OCI-M2 (cell line): ENCODE data around the gene ZNRF3.

Source experiments
- DNase-seq: peaks from one replicate; lab custom pipeline; 2025; ENCODE audit not compliant: unreplicated experiment; lab: John Stamatoyannopoulos, UW

The ZNRF3 gene

DNA sequence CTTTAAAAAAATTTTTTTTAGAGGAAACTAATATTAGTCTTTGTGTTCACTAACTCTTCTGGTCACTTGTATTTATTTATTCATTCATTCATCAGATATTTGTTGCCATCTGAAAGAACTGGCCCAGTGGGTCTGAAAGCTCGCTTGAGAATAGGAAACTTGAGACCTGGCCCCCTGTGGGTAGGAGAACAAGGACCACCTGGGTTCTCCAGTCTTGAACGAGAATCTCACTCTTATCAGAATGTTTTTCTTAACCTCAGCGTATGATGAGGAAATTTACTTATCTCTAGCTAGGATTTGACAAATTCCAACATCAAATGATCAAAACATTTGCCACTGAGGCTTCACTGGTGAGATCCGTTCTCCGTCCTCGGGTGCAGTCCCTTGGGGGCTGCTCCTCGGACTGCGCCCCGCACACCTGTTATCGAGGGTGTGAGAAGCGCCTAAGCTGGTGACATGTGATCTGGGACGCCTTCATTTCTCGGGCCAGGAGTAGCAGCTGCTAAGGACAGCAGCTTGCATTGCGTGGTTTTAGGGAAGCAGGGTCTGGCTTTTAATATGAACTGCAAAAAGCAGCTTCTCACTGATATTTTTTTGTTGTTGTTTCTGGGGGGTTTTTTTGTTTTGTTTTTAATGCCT, 171.9 kb downstream of the ZNRF3 start:
- DNase-seq, result no peak

DNA sequence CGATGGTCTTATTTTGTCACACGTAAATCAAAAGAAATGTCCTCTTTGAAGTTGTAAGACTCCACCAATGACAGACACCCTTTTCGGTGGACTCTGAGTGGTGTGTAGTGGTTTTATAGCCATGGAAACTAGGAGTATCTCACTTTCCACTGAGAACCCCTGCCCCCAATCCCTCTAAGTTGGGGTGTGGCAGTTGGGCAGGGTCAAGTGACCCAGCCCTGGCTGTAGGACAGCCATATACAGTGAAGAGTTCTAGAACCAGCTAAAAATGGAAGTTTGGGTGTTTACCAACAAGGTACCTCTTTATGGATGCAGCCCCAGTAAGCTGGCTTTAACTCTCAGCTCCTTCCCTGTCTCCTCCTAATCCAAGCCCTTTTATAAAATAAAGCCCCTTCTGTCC, 173.1 kb downstream of the ZNRF3 start:
- DNase-seq, result no peak

DNA sequence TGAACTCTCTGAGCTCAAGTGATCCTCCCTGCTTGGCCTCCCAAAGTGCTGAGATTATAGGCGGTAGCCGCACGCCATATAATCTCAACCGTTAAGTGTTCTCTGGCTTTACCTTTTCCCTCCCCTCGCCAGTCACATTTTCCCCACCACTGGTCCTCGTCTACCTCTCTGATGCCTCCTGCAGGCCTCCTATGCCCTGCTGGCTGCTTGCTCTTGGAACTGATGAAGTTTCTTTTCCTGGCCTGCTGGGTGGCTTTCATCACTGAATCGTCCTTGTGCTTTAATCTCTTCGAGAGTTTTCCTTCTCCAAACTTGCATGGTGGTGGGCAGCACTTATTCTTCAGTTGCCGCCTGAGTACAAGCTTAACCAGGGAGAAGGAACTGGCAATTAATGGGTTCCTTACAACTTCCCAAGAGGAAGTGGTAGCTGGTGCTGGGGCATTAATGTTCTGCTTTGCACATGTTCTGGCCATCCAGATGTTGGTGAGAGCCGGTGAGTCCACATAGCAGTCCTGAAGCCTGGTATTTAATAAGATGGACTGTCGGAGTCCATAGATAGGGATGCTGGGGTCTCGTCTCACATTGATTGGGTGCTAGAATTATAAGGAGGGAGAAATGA, 177.0 kb downstream of the ZNRF3 start:
- no peak for DNase-seq

DNA sequence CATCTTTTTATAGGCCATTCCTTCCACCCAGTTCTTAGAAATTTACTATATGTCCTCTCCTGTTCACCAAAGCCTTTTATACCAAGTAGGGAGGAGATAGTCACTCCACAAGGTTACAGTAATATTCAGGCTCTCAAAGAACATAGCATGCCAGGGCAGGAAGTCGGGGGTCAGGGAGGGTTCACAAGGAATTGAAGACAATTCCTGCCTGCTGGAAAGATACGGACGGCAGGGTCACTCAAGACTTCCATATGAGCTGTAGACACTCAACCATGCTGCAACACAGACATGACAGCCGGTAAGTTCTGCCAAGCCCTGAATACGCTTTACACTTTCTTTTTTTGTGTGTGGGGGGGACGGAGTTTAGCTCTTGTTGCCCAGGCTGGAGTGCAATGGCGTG, 177.6 kb downstream of the ZNRF3 start:
- no peak for DNase-seq

DNA sequence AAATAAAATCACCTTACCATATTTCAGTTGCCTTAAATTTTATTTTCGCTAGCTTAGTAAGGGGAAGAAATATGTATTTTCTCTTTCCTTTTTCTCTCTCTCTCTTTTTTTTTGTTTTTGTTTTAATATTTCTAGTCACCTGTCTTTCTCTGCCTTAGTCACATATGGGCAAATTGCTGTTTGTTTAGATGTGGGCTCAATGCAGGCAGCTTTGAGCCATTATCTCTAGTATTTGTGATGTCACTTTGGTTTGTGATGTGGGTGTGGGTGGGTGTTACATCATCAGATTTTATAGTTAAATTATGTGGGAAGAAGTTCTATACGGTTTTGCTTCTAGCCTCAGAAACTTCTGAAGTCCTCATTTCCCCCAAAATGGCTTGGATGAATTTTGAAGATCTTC, 178.4 kb downstream of the ZNRF3 start, which contains the start of gene C22orf31:
Gene C22orf31 (minus strand): TSS at position 59 of the 400 bp plus-strand sequence. CDS start 39 bp downstream, at position 20.
- DNase-seq, result no peak

DNA sequence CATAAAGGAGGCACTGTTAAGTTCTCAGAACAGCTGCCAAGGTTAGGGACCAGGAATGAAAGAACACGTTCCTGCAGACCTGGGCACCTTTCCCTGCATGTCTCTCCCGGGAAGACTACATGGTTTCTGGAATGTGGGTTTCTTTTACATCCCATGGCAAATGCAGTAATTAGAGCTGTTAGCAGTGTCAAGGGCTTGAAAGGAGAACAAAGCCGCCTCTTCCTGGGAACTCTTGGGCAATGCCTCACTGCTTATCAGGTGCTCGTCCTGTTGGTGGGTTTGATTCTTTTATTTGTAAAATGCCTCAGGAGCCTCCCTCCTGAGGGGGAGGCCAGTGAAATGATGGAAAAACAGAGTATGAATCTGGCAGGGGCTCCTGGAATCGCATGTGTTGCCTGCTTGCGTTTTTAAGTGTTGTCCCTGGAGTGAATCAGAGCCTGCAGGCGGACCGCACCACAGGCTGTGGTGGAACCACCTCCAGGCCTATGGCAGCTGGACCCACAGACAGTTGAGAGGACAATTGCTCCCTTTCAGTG, 179.0 kb downstream of the ZNRF3 start:
- no peak for DNase-seq

DNA sequence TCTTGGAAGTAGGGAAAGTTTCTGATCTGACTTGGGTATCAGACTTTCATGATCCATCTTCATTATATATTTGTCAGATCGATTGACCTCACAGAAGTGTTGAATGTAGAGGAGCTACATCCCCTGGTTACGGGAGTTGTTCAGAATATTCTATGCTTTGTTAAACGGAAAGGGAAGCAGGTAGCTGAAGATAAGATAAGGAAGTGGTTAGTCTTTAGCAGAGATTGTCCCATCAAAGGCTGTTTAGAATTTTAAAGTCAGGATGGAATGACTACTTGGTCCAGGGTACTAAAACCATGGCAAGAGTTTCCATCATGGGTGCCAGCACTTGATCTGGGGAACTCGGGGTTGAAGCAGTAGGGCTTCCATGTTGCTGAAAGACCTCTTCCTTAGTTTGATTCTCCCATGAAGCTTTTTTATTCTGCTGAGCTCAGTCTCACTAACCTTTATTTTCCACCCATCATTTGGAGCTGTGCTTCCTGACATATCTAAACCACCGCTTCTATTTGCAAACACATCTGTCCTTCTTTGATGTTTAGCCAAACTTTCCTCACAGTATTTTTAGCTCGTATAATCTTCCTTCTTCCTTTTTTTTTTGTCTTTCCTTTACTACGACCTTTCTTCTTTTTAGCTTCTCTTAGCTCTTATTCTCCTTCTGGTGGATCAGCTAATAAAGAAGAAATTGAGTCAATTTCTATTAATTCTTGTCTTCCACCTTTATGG, 182.3 kb downstream of the ZNRF3 start:
- no peak for DNase-seq

DNA sequence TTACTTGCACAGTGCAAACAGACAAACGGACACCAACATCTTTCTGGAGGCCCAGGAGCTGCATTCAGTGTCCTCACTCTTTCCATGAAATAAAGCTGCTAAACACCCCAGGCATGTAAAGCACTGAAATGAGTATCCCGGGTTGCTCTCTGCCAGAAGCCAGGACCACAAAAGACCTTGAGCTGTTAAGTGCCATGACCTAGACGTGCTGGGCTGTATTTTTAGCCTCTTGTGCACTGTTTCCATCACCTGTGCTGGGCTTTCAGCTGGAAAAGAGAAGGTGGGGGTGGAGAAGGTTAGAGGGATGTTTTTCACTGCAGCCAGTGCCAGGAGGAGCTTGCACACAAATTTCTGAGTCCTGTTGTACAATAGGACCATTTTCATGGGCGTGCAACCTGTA, 186.1 kb downstream of the ZNRF3 start:
- no peak for DNase-seq

DNA sequence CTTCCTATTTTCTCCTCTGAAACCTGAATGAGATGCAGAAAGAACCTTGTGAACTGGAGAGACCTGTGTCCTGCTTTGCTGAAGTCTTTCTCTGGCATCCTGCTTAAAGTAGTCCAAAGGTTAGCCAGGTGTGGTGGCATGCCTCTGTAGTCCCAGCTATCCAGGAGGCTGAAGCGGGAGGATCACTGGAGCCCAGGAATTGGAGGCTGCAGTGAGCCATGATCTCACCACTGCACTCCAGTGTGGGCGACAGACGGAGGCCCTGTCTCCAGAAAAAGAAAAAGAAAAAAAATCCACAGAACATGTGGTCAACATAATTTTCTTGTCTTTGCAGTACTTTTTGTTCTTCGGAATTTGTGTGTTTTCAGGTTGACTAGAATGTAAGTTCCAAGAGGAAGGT, 187.1 kb downstream of the ZNRF3 start:
- DNase-seq, result no peak

DNA sequence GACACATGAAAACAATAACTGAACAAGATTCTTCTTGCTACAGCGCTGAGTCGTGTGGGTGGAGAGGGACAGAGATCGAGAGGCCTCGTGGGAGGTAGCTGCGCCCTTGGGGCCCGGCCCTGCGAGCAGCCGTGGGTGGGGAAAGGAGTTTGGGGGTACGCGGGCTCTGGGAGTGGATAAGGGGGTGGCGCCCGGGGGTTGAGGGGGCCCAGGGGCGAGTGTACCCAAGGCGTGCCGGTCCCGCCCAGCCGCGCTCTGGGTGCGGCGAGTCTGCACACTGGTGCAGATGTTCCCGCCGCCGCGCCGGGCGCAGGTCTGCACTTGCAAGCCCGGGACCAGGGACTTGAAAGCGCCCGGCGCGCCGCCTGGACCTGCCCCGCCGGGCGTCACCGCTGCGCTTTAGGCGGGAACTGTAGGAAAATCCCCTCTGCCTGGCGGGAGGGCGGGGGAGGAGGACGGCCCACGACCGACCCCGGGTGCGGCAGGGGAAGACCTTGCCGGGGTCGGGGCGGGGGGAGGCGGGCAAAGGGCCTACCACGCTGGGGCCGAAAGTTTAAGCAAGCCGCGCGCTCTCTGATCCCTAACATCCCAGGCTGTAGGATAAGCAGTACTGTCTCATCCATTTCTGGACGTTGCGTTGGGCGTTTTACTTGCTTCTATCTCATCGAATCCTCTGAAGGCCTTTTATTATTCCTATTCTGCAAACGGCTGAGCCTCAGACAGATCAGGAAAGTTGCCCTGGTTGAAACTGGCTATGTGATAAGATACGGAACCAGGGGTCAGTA, 188.1 kb downstream of the ZNRF3 start:
- no peak for DNase-seq

DNA sequence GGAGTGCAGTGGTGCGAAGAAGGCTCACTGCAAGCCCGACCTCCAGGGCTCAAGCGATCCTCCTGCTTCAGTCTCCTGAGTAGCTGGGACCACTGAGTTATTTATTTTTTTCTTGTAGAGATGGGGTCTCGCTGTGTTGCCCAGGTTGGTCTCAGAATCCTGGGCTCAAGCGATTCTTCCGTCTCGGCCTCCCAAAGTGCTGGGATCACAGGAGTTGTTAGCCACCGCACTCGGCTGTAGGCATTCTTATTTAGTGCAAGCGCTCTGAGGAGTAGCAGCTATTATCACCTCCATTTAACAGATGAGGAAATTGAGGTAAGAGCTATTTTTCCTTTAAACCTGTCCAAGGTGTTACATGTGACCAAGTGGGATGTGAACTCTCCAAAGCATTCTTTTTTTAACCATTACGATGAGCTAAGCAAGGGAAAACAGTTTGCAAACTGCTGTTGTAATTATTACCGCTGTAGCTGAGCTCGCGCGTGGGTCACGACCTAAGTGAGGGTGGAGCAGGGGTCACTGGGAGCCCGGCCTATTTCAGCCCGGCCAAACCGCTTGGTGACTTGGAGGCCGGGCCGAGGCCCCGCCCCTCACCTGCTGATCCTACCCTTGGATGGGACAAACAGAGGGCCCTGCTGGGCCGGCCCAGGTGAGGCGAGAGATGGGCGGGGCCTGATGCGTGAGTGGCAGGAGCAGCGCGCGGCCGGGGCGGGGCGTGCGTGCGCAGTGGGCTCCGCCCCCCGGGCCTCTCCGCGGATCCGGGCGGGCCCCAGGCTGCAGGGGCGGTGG, 189.0 kb downstream of the ZNRF3 start:
- no peak for DNase-seq

DNA sequence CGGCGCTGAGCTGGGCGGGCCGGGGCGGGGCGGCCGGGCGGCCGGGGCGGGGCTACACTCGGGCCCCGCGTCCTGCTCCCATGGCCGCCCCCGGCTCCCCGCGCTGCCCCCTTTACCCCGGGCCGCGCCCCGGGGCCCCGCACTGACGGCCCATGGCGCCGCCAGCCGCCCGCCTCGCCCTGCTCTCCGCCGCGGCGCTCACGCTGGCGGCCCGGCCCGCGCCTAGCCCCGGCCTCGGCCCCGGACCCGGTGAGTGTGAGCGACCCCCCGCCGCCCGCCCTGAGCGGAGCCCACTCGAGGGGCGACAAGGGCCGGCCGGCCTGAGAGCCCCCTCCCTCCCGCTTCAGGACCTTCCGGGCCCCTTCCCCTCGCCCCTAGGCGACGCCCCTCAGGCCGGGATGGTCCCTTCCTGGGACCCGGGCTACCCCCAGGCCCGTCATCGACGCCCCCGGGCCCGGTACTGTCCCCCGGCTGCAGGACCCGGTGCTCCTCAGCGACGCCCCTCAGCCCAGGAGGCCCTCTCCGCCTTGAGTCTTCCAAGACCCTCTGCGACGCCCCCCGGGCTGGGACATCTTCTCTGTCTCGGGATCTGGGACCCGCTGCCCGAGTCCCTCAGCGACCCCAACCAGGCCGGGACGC, 189.7 kb downstream of the ZNRF3 start, which contains the start of gene KREMEN1:
Gene KREMEN1 (plus strand): TSS at position 57 of the 639 bp plus-strand sequence. CDS start 96 bp downstream, at position 153.
- no peak for DNase-seq

DNA sequence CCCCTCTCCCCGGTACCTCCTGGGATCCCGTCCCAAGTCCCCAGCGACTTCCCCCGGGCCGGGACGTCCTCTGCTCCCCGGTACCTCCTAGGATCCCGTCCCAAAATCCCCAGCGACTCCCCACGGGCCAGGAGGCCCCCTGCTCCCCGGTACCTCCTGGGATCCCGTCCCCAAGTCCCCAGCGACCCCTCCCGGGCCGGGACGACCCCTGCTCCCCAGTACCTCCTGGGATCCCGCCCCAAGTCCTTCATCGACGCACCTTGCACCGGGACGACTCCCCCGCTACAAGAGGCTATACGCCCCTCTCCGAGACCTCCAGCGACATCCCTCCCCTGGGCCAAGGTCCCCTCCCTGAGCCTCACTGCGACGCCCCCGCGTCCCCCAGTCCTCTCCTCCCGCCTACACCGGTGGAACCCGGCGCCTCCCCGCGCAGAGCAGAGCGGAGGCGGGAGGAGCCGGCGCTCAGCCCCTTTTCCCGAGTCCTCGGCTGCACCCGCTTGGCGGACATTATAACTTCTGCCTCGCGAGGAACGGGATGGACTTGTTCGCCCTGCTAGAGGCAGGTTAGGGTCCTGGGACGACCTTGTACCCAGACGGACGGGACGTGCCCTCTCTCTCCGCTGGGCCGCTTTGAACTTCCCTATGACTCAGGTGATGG, 190.4 kb downstream of the ZNRF3 start:
- DNase-seq, result no peak

DNA sequence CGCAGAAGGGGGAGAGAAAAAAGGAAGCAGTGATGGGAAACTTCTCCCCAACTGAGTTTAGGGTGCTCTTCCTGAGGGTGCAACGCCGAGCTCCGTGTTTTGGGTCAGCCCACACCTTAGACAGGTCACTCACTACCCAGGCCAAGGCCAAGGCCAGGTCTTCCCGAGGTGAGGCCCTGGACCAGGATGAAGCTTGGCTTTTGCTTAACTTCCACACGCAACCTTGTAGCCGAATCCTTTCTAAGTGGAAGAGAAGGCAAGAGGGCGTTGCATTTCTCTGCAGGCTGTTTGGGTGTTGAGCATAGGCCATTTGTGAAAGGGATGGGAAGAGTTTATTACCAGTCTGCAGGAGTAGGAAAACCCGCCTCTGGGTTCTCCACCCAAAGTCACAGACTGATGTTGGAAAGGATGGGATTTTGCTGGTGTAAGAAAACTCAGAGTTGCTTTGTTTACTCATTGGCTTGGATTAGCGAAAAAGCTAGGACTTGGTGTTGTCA, 191.0 kb downstream of the ZNRF3 start:
- DNase-seq, result no peak

DNA sequence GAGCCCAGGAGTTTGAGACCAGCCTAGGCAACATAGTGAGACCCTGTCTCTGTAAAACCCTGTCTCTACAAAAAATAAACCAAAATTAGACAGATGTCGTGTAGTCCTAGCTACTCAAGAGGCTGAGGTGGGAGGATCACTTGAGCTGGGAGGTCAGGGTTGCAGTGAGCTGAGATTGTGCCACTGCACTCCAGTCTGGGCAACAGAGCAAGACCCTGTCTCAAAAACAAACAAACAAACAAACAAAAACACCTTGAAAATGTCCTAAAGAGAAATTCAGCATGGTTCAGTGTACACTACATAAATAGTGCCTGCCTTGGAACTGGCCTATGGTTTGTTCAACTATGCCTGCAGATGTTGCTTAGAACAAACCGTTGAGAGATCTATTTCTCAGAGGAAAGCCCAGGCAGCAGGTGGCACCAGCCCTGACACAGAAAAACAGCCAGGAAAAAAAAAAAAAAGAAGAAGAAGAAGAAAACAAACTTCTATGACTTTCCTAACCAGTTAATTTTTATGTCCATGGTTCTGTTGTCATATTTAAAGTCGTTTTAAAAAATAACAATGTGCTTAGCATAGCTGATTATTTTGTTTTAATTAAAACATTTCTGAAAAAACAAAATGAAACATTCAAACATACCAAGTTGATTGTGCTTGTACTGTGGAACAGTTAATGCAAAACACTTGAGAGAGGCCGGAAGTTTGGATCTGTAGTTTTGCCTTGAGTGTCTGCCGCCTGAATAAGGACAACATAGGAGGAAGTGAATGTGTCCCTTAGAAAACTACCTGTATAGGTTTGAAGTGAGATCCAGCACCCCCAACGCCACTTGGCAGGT, 194.9 kb downstream of the ZNRF3 start:
- no peak for DNase-seq

DNA sequence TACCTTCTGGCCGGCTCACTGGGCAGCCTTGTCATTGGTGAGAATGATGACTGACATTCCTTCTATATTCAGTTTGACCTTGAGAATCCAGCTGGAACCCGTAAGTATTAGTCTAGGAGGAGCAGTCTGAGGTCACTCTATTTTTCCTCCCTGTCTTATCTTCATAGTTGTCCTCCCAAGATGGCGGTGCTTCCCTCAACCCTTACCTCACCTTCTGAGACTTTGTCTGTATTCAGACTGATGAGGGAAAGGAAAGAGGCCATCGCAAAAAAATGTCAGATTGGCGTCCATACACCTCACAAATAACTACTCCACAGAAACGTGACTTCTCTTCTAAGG, 195.5 kb downstream of the ZNRF3 start:
- DNase-seq, result no peak

DNA sequence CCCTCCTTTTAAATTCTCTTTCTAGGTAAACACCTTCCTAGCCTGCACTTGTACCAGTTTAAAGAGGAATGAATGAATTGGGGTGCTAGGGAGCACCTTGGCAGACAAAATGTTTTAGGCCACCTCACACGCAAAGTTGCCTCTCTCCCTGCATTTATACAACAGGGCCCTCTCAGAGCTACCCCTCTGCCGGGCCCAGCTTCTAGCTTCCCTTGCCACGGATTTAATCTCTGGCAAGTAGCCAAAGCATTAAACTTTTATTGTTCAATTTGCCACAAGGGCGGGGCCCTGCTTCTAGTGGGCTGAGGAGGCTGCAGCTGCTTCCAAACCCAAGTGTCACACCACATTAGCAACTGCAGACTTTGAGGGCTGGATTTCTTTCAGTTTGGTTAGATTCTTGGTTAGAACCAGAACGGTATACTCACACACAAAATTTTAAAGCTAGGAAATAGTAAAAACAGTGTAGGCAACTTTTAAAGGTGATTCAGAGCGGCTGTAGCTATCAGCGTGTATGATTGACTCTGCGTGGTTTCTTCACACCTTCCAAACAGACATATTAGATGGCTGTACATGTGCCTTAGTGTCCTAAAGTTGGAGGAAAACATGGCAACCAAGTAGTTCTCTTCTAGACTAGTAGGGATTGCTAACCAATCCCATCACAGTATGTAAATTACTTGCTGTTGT, 196.0 kb downstream of the ZNRF3 start:
- no peak for DNase-seq
